22Rv1 (cell line): ENCODE data around the gene ITM2B.

ENCODE experiments used
- H3K27ac ChIP-seq: fragments of 450-650 bp; 2 replicates; pipeline ENCODE4 v1.5.1; 2017
- ZFX ChIP-seq: fragments of 450-650 bp; IDR thresholded peaks from 2 replicates; pipeline ENCODE4 v1.6.1; 2017; ENCODE audit warnings: antibody characterized with exemption, borderline replicate concordance
- TF ChIP-seq, protein P1 (sequence below): fragments of 450-650 bp; IDR thresholded peaks from 2 replicates; pipeline ENCODE4 v1.5.1; 2017; ENCODE audit warnings: mild to moderate bottlenecking

ITM2B gene

DNA sequence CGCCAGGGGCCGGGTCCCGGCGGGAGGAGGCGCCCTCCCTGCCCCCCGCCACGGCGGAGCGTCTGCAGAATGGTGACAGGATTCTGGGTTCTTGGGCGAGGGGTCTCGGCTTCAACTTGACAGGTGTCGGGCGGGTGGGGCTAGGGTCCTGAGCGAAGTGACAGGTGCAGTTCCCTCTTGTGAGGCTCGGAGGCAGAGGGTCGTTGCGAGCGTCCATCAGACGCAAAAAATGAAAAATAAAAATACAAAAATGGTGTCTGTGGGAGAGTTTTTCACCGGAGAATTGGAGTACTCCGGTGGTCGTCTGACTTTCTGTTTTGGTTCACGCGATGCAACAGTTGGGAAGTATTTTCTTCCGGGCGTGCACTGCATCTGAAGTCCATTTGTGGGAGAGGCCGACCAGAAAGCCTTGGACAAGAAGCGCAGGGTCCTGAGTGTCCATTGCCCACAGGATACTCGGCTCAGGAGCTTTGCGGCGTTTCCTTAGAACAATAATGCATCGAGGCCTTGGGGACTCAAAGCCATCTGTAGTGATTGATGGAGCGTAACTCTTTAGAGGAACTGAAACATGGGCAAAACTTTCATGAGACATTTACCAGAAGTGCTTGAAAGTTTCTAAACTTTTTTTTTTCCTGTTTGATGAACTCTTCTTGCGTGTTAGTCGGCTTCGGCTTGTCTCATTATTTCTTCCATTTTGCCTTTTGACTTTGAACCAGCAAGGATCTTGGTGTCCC, 71.3 kb downstream of the ITM2B start:
- TF ChIP-seq ZFX: no peak
- TF ChIP-seq, protein P1, sequence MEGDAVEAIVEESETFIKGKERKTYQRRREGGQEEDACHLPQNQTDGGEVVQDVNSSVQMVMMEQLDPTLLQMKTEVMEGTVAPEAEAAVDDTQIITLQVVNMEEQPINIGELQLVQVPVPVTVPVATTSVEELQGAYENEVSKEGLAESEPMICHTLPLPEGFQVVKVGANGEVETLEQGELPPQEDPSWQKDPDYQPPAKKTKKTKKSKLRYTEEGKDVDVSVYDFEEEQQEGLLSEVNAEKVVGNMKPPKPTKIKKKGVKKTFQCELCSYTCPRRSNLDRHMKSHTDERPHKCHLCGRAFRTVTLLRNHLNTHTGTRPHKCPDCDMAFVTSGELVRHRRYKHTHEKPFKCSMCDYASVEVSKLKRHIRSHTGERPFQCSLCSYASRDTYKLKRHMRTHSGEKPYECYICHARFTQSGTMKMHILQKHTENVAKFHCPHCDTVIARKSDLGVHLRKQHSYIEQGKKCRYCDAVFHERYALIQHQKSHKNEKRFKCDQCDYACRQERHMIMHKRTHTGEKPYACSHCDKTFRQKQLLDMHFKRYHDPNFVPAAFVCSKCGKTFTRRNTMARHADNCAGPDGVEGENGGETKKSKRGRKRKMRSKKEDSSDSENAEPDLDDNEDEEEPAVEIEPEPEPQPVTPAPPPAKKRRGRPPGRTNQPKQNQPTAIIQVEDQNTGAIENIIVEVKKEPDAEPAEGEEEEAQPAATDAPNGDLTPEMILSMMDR: no peak
- peak overlapping the region; percentile 77 for H3K27ac ChIP-seq

DNA sequence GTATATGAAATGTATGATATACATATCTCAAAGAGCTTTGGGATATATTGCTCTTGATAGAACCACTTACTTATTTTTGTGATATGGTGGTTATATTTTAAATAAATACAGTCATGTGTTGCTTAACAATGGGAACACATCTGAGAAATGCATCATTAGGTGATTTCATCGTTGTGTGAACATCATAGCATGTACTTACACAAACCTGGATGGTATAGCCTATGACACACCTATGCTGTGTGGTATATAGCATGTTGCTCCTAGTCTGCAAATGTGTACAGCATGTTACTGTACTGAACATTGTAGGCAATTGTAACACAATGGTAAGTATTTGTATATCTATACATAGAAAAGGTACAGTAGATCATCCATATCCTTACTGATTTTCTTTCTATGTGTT, 78.2 kb downstream of the ITM2B start:
- TF ChIP-seq, protein P1: no peak
- no peak for TF ChIP-seq ZFX
- no peak overlapping the region for H3K27ac ChIP-seq

DNA sequence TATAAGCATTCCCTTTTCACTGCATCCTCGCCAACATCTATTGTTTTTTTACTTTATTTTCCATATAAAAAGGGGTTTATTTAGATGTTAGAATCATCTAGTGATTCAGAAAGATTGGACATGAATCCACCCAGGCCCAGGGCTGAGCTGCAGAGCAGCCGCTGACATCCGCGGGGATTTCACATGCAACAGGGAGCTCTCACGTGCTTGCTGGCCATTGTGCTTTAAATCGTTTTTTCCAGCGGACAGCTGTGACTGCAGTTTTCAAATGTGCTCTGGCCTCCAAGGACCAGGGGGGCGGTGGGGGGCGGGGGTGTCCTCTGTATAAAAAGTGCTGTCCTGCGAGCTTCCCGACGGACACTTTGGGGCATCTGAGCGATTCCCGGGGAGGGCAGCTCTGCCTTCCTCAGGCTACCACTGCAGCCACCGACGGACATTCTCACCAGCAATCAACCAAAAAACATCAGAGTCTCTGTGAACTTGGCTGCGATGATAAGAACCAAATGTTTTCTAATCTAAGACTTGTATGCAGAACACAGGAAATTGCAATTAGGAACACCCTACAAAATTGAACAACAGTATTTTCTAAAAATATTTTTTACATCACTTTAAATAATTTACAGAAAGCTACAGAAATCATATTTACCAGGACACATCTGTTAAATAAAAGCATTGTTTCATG, 83.1 kb downstream of the ITM2B start:
- TF ChIP-seq ZFX: no peak
- TF ChIP-seq, protein P1: no peak
- no peak overlapping the region for H3K27ac ChIP-seq

DNA sequence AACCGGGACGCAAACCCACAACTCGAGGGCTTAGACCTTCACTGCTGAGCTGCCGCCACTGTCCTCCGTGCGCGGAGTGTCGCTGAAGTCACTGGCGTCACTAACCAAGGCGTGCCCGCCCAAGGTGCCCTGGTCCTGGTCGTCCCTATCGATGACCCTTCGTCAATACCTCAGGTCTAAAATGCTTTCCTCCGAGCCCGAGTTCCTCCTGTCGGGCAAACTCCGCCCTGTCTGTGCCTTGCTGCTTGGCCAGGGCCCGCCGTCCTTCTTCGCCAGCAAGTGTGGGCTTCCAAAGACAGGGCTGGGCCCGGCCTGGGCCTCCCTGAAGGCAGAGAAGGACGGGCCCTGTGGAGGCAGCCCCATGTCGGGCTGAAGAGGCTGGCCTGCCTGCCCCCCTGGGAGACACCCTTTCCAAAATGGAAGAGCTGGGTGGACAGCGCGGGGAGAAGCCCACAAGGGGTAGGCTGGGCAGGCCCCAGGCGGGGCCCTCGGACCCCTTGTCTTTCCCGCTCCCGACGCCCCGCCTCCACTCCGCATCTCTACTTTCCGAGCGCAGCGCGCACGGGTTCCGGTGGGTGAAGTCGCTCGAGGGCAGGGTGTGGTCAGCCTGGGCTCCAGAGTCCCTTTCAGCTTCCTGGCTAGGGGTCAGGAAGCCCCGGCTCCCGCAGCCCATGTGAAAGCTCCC, 84.0 kb downstream of the ITM2B start:
- TF ChIP-seq, protein P1: no peak
- no peak for TF ChIP-seq ZFX

DNA sequence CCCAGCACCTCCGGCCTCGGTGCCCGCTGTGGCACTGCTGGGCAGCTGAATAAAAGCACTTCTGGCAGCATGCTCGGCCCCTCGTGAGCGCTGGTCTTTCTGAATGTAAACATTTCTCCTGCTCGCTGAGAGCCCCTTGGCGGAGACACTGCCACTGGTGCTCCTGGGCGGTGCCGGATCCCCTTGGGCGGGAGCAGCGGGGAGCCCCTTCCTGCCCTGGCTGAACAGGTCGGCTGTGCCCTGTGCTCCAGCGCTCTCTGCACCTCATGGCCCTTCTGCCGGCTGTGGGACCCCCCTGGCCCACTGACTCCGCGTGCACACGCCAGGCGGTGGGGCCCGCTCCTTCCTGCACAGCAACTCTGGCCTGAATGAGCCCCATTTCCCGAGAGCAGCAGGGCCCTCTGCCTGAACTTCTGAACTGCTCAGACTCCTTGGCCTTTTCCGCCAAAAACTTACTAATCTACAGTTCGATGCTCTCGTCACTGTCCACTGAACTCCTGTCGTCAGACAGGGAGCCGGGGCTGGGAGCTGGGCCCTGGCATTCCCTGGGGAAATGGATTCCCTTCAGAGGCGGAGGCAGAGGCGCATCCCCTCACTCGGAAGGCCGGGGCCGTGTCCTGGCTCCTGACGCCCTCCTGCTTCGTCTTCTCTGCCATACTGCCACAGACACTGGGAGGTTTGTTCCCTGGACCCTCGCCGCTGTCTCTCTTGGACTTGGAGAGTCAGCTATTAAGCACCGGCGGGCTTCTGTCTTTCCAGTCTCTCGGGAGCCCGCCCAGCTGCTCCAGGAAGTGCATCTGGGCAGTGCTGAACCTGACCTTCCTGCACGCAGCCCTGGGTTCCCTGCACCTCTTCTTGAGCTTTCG, 84.7 kb downstream of the ITM2B start:
- no peak for TF ChIP-seq ZFX
- TF ChIP-seq, protein P1: no peak
- H3K27ac ChIP-seq: no peak overlapping the region

More for the DNA sequence above, 84.0 kb downstream of the ITM2B start:
- no peak overlapping the region for H3K27ac ChIP-seq

DNA sequence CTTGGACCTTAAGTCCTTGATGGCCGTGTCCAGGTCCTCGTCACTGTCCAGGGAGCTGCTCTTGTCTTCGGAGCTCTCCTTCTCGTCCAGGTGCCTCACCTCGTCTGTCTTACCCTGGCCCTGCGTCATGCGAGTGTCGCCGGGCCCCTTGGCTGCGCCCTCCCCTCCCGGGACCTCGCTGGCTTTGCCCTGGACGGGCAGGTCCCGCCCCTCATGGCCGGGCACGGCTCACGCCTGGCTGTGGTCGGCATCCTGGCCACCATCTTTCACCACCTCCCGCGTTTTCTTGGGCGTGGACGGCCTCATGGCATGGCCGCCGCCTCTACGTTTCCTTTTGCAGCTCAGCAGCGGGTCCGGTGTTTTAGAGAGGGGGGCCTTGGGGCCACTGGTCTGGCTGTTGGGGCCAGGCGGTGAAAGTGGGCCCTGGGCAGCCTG, 85.4 kb downstream of the ITM2B start:
- TF ChIP-seq, protein P1: no peak
- TF ChIP-seq ZFX: no peak

More for the DNA sequence above, 85.4 kb downstream of the ITM2B start:
- H3K27ac ChIP-seq: no peak overlapping the region
